ENCODE results near the gene CASP9. TPM values are rescaled to one million over a fixed set of nuclear protein-coding genes. Genes with fewer than 3 reads are reported as not detected.
"Not testable (repeated sequence)": the region's sequence is repeated elsewhere in the genome, so short reads cannot be mapped to it uniquely, and the experiment has no call there.

CASP9 gene
- total RNA-seq, 1 donor from 2014 or later, result 4.2 TPM

DNA sequence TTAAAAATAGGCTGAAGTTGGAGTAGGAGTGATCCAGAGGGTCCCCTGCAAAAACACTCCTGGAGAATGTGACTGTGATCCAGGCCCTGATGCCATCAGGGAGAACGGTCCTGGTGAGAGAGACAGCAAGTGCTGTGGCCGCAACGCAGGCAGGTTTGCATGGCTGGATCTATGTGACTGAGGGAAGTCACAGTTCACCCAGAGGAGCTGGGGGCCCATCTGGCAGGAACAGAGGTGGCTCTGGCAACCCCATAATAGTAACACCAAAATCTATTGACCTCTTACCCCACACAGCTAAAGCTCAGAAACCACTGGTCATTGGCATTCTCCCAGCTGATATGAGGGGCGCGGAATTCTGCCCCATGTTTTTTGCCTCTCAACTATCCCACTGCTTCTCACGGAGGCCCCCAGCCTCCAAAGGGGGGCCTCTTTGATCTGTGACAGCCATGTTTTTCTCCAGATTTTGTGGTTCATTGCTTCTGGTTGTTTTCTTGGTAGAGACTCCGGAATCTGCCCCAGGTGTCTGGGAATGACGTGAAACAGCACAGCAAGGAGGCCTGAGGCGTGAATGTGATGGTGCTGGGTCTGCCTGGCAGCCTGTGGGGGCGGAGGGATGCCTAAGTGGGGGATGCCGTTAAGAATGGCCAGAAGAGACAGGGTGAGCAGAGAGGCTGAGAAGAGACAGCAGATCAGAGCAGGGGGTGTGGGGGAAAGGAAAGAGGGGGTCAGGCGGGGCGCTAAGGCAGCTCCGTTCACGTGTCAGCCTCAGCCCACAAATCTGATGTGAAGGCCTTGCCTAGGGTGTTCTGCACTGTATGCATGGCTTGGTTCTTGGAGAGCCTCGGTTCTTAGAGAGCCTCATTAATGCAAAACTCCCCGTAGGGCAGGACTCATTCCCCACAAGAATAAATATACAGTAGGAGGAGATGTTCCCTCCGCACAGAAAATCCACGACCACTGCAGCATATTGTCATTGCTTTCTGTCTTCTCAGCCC, 23.5 kb downstream of the CASP9 start:
- DNase-seq (ENCODE audit: low read depth, low spot score), result no peak

DNA sequence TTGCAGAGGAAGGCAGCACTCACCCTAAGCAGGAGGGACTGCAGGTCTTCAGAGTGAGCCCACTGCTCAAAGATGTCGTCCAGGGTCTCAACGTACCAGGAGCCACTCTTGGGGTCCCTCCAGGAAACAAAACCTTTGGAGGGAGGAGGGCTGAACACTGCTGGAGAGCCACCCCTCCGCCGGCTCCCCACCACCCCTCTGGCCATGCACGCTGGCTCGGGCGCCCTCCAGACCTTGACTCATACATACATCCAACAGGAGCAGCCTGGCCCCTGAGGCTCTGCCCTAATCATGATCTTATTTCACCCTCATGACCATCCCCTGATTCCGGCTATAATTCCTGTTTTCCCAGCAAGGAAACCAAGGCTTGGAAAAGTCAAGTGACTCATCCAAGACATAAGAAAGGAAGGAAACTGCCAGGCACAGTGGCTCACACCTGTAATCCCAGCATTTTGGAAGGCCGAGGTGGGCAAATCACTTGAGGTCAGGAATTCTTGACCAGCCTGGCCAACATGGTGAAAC, 30.1 kb downstream of the CASP9 start:
- no peak for DNase-seq (ENCODE audit: low read depth, low spot score)

- no peak for DNase-seq (ENCODE audit: low read depth, low spot score)
Measured at GRCh38 chr1:15492596-15492995, 31.4 kb downstream of the CASP9 start.

DNA sequence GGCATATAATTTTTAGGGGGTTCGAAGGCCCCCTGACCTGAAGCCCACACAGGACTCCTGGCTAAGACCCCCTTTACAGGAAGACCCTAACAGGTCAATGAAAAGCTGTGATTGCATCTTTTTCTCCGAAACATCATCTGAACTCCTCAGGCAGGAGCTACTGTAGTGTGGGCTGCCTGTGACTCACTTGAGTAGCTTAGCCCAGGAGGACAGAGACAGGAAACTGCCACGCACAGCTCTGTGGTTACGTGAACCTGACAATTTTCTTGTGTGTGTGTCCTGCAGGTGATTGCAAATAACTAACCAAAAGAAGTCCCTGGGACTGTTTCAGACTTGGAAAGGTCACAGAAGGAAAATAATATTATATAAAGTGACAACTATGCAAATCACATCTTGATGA, 33.0 kb downstream of the CASP9 start:
- not testable (repeated sequence) for DNase-seq (ENCODE audit: low read depth, low spot score)

GRCh38 chr1:15489052-15489736, 34.8 kb downstream of the CASP9 start:
- no peak for DNase-seq (ENCODE audit: low read depth, low spot score)

GRCh38 chr1:15488371-15488770, 35.6 kb downstream of the CASP9 start:
- no peak for DNase-seq (ENCODE audit: low read depth, low spot score)

DNA sequence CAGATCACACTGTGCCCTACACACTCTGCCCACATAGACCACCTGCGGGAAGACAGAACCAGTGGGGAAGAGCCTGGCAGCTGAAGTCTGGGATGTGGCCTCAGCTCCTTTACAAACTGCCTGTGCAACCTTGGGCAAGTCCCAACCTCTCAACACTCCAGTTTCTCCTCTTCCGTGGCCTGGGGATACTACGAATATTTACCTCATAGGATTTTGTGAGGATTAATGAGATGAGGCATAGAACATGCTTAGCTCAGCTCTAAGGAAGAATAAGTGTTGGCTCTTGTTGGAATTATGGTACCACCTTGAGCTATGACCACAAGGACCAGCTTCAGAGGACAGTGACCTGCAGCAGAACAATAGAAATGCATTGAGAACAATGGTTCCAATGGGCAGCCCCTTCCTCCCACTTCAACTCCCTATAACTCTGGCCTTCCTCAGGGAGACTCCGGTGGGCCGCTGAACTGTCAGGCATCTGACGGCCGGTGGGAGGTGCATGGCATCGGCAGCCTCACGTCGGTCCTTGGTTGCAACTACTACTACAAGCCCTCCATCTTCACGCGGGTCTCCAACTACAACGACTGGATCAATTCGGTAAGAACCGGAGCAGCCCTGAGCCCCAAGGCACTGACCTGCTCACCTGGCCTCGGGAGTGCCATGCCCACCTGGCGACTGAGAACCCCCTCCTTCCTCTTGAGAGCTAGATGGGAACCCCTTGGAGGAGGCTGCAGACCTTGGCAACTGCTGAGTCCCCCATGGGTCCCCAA, 37.0 kb downstream of the CASP9 start:
- not testable (repeated sequence) for DNase-seq (ENCODE audit: low read depth, low spot score)

- no peak for DNase-seq (ENCODE audit: low read depth, low spot score)
Measured at GRCh38 chr1:15485636-15486035, 38.4 kb downstream of the CASP9 start.

GRCh38 chr1:15484443-15484842, 39.6 kb downstream of the CASP9 start:
- not testable (repeated sequence) for DNase-seq (ENCODE audit: low read depth, low spot score)

- DNase-seq (ENCODE audit: low read depth, low spot score), result no peak
Measured at GRCh38 chr1:15483971-15484370, 40.0 kb downstream of the CASP9 start.

- DNase-seq (ENCODE audit: low read depth, low spot score), result not testable (repeated sequence)
Measured at GRCh38 chr1:15482983-15483543, 41.0 kb downstream of the CASP9 start.

GRCh38 chr1:15482455-15482854, 41.6 kb downstream of the CASP9 start:
- DNase-seq (ENCODE audit: low read depth, low spot score), result not testable (repeated sequence)

DNA sequence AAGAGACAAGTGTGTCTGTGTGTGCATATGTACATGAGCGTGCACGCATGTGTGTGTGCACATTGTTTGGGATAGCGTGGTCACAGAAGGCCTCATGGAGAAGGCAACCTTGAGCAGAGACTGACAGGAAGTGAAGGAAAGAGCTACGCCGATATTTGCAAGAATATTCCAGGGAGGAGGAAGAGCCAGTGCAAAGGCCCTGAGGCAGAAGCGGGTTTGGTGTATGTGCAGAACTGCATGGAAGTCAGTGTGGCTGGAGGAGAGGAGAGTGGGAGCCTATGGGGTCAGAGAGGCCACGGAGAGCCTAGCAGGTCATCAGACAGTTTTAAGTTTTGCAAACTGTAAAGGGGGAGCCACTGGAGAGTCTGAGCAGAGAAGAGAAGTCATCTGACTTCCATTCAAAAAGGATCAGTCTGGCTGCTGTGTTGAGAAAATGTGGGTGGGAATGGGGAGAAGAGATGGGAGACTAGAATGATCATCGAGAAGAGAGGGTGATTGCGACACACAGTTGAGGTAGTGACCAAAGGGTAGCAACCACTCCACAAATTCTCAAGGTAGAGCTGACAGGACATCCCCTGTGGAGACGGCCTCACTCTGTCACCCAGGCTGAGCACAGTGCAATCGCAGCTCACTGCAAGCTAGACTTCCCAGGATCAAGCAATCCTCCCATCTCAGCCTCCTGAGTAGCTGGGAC, 44.2 kb downstream of the CASP9 start:
- DNase-seq (ENCODE audit: low read depth, low spot score), result no peak

DNA sequence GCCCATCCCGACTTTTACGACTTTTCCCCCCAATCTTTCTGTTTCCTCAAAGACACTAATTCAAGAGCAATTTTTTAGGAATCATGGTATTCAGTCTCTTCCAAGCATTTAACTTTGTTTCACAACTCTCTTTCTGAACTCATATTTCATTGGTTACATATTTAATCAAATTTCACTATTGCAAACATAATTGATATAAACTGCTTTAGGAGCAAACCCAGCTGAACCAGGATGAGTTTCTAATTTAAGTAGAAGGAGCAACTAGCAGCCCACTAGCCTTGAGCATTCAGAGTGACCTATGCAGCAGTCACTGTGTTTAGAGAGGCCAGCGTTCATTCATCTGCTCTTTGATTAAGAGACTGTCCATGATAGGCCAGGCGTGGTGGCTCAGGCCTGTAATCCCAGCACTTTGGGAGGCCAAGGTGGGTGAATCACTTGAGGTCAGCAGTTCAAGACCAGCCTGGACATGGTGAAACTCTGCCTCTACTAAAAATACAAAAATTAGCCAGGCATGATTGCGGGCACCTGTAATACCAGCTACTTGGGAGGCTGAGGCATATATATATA, 46.3 kb downstream of the CASP9 start:
- DNase-seq (ENCODE audit: low read depth, low spot score), result no peak

DNA sequence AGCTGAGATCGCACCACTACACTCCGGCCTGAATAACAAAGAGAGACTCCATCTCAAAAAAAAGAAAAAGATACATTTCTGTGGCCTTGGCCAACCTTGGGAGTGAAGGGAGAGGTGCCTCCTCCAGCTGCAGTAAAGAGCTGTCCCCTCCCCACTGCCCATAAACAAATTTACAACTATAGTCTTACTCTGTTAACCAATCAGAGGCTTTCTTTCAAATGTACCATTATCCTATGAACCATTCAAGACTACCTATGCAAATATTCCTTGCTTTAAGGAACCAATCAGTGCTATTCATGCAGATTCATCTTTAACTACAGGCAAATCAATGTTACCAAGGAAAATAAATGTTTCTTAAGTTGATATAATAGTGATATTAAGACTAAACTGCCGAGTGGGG, 47.1 kb downstream of the CASP9 start:
- no peak for DNase-seq (ENCODE audit: low read depth, low spot score)

GRCh38 chr1:15475752-15476314, 48.2 kb downstream of the CASP9 start, which contains the start of gene CELA2B:
Gene CELA2B (plus strand): TSS chr1:15476104. CDS start chr1:15476126, 22 bp downstream.
- no peak for DNase-seq (ENCODE audit: low read depth, low spot score)

- no peak for DNase-seq (ENCODE audit: low read depth, low spot score)
Measured at GRCh38 chr1:15472587-15472986, 51.4 kb downstream of the CASP9 start.

- DNase-seq (ENCODE audit: low read depth, low spot score), result not testable (repeated sequence)
Measured at GRCh38 chr1:15471723-15472122, 52.3 kb downstream of the CASP9 start.

DNA sequence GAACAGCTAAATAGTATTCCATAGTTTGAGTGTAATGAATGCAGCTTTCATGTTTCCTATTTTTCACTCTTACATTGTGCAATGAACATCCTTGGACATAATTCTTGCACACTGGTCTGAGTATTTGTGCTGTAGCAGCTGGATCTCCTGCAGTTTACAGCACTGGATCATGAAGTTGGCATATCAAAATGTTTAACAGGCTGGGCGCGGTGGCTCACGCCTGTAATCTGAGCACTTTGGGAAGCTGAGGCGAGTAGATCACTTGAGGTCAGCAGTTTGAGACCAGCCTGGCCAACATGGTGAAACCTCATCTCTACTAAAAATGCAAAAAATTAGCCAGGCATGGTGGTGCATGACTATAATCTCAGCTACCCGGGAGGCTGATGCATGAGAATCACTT, 52.9 kb downstream of the CASP9 start:
- not testable (repeated sequence) for DNase-seq (ENCODE audit: low read depth, low spot score)

Data from pulmonary artery endothelial cell (primary cell).